HG03025 (cell line): ENCODE results near the gene CD58.
A peak's percentile ranks its signal among the peaks of the same experiment; 100 is the strongest.
"Not testable (repeated sequence)": the region's sequence is repeated elsewhere in the genome, so short reads cannot be mapped to it uniquely, and the experiment has no call there.

Source experiments
- ATAC-seq: cut with Tn5 transposase; IDR thresholded peaks from one replicate; pipeline ENCODE4 v1.9.1; 2021; ENCODE audit warnings: mild to moderate bottlenecking, moderate library complexity; ENCODE audit not compliant: unreplicated experiment, low FRiP score

CD58 gene

GRCh38 chr1:116572099-116572498 is 1.3 kb upstream of the CD58 start:
- no peak for ATAC-seq

GRCh38 chr1:116571215-116571919 is 541 bp upstream of the CD58 start:
- no peak for ATAC-seq

GRCh38 chr1:116569776-116570357 is 959 bp downstream of the CD58 start:
- ATAC-seq, result peak; percentile 24

- no peak for ATAC-seq
Measured at GRCh38 chr1:116569381-116569670, 1.5 kb downstream of the CD58 start.

GRCh38 chr1:116568662-116569380 is 2.0 kb downstream of the CD58 start:
- no peak for ATAC-seq

- ATAC-seq, result no peak
Measured at GRCh38 chr1:116567790-116568661, 2.8 kb downstream of the CD58 start.

- no peak for ATAC-seq
Measured at GRCh38 chr1:116565222-116565621, 5.6 kb downstream of the CD58 start.

GRCh38 chr1:116564426-116564825 is 6.4 kb downstream of the CD58 start:
- ATAC-seq, result no peak

GRCh38 chr1:116562465-116562864 is 8.4 kb downstream of the CD58 start:
- ATAC-seq, result not testable (repeated sequence)

GRCh38 chr1:116561563-116561962 is 9.3 kb downstream of the CD58 start:
- no peak for ATAC-seq

- ATAC-seq, result no peak
Measured at GRCh38 chr1:116560704-116561490, 9.9 kb downstream of the CD58 start.

GRCh38 chr1:116559304-116559761 is 11.5 kb downstream of the CD58 start:
- peak; percentile 42 for ATAC-seq

GRCh38 chr1:116558571-116558970 is 12.3 kb downstream of the CD58 start:
- ATAC-seq, result no peak

GRCh38 chr1:116558140-116558549 is 12.7 kb downstream of the CD58 start:
- no peak for ATAC-seq

- ATAC-seq, result no peak
Measured at GRCh38 chr1:116557323-116557878, 13.4 kb downstream of the CD58 start.

- ATAC-seq, result peak; percentile 47
Measured at GRCh38 chr1:116556289-116557006, 14.4 kb downstream of the CD58 start.

GRCh38 chr1:116554924-116555323 is 15.9 kb downstream of the CD58 start:
- ATAC-seq, result no peak

- ATAC-seq, result no peak
Measured at GRCh38 chr1:116553386-116554115, 17.3 kb downstream of the CD58 start.
